ENCODE measurements around the gene PRPF19.

The PRPF19 gene

DNA sequence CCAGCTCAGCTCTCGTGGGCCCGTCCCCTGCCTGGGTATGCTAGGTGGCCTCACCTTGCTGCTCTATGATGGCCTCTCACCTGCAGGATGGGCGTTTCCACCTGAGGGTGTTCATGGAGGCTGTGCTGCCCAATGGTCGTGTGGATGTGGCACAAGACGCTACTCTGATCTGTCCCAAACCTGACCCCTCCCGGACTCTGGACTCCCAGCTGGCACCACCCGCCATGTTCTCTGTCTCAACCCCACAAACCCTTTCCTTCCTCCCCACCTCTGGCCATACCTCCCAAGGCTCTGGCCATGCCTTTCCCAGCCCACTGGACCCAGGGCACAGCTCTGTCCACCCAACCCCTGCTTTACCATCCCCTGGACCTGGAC, 36.9 kb downstream of the PRPF19 start:
- Histone ChIP-seq H3K9me2 (replicated peaks; ENCODE audit: low read depth, low read length) (no peaks in the 10 kb centered on the region), H2AFZ (ENCODE audit: low read length) (no peak overlapping the region), H3K4me1 (ENCODE audit: insufficient read depth, low read length, poor library complexity, severe bottlenecking) (peaks cover 81% of the 10 kb centered on the region), H3K4me3 (ENCODE audit: low read length, poor library complexity, severe bottlenecking) (no peak overlapping the region), H3K9ac (ENCODE audit: low read depth, low read length, poor library complexity, severe bottlenecking) (no peak overlapping the region), H4K20me1 (ENCODE audit: insufficient read depth, low read length, poor library complexity, severe bottlenecking) (no peaks in the 10 kb centered on the region), H3F3A (ENCODE audit: low read depth) (0 out of 2 replicates have a peak, but pooled peaks cover 2% of the 10 kb centered on the region), H3K9me3 (ENCODE audit: insufficient read depth, low read depth, low read length) (no peaks in the 10 kb centered on the region), H3K36me3 (ENCODE audit: insufficient read depth, low read length) (no peaks in the 10 kb centered on the region), H3K4me2 (ENCODE audit: low read depth, low read length, poor library complexity, severe bottlenecking) (no peak overlapping the region), H3K27me3 (ENCODE audit: insufficient read depth, low read length, poor library complexity, severe bottlenecking) (no peaks in the 10 kb centered on the region), H3K79me2 (ENCODE audit: insufficient read depth, low read length) (no peaks in the 10 kb centered on the region)
- no peak for TF ChIP-seq EZH2phosphoT487 (IDR thresholded peaks at IDR 0.05; ENCODE audit: borderline replicate concordance)
- TF ChIP-seq, protein P1, sequence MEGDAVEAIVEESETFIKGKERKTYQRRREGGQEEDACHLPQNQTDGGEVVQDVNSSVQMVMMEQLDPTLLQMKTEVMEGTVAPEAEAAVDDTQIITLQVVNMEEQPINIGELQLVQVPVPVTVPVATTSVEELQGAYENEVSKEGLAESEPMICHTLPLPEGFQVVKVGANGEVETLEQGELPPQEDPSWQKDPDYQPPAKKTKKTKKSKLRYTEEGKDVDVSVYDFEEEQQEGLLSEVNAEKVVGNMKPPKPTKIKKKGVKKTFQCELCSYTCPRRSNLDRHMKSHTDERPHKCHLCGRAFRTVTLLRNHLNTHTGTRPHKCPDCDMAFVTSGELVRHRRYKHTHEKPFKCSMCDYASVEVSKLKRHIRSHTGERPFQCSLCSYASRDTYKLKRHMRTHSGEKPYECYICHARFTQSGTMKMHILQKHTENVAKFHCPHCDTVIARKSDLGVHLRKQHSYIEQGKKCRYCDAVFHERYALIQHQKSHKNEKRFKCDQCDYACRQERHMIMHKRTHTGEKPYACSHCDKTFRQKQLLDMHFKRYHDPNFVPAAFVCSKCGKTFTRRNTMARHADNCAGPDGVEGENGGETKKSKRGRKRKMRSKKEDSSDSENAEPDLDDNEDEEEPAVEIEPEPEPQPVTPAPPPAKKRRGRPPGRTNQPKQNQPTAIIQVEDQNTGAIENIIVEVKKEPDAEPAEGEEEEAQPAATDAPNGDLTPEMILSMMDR (conservative IDR thresholded peaks at IDR 0.05; ENCODE audit: low read length) = no peak

DNA sequence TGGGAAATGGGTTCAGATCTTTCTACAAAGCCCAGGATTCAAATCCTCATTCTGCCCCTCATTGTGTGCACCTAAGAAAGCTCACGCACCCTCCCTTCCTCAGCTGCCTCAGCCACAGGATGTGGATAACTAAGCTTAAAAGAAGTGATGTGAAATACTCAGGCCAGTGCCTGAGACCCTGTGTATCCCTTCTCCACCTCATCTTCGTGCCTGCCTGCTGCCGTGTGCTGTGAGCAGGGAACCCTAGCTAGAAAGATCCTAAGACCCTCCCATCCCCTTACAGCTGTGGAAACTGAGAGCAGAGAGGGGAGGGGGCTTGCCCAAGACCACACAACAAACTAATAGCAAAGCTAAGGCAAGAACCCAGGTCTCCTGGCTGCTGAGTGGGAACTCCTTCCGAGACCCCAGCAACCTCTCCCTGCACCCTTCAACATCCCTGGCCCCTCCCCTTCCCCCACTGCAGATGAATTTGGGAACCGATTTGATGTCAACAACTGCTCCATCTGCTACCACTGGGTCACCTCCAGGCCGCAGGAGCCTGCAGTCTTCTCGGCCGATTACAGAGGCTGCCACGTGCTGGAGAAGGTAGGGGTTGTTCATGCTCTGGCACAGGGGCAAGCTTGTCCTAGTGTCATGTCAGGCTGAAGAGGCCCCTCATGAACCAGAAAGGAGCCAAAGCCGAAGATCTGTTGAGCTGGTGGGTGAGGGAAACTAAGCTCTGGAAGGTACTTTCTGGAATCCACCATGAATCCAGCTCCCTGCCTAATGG, 37.5 kb downstream of the PRPF19 start:
- no peaks in the 10 kb centered on the region for H3K36me3 ChIP-seq (ENCODE audit: insufficient read depth, low read length)
- H3K9ac ChIP-seq (ENCODE audit: low read depth, low read length, poor library complexity, severe bottlenecking) = peak overlapping the region; percentile 30
- H3K4me1 ChIP-seq (ENCODE audit: insufficient read depth, low read length, poor library complexity, severe bottlenecking) = peaks cover 86% of the 10 kb centered on the region
- H2AFZ ChIP-seq (ENCODE audit: low read length) = no peak overlapping the region
- H3K4me3 ChIP-seq (ENCODE audit: low read length, poor library complexity, severe bottlenecking) = no peak overlapping the region
- peaks cover 7% of the 10 kb centered on the region; the same call in 1 of the 2 replicates for H3F3A ChIP-seq (ENCODE audit: low read depth)
- no peaks in the 10 kb centered on the region for H4K20me1 ChIP-seq (ENCODE audit: insufficient read depth, low read length, poor library complexity, severe bottlenecking)
- H3K4me2 ChIP-seq (ENCODE audit: low read depth, low read length, poor library complexity, severe bottlenecking) = peak overlapping the region; percentile 52
- no peaks in the 10 kb centered on the region for H3K9me2 ChIP-seq (replicated peaks; ENCODE audit: low read depth, low read length)
- TF ChIP-seq EZH2phosphoT487 (IDR thresholded peaks at IDR 0.05; ENCODE audit: borderline replicate concordance) = no peak
- TF ChIP-seq, protein P1 (conservative IDR thresholded peaks at IDR 0.05; ENCODE audit: low read length) = no peak
- H3K27me3 ChIP-seq (ENCODE audit: insufficient read depth, low read length, poor library complexity, severe bottlenecking) = no peaks in the 10 kb centered on the region
- H3K9me3 ChIP-seq (ENCODE audit: insufficient read depth, low read depth, low read length) = no peaks in the 10 kb centered on the region
- H3K79me2 ChIP-seq (ENCODE audit: insufficient read depth, low read length) = no peaks in the 10 kb centered on the region

- Histone ChIP-seq H3K4me3 (ENCODE audit: low read length, poor library complexity, severe bottlenecking) (no peak overlapping the region), H4K20me1 (ENCODE audit: insufficient read depth, low read length, poor library complexity, severe bottlenecking) (no peaks in the 10 kb centered on the region), H3K4me2 (ENCODE audit: low read depth, low read length, poor library complexity, severe bottlenecking) (peak overlapping the region; percentile 52), H3K4me1 (ENCODE audit: insufficient read depth, low read length, poor library complexity, severe bottlenecking) (peaks cover 81% of the 10 kb centered on the region), H2AFZ (ENCODE audit: low read length) (no peak overlapping the region), H3K9me2 (replicated peaks; ENCODE audit: low read depth, low read length) (no peaks in the 10 kb centered on the region), H3K9ac (ENCODE audit: low read depth, low read length, poor library complexity, severe bottlenecking) (peak overlapping the region; percentile 30), H3K79me2 (ENCODE audit: insufficient read depth, low read length) (no peaks in the 10 kb centered on the region), H3K36me3 (ENCODE audit: insufficient read depth, low read length) (no peaks in the 10 kb centered on the region), H3K27me3 (ENCODE audit: insufficient read depth, low read length, poor library complexity, severe bottlenecking) (no peaks in the 10 kb centered on the region), H3F3A (ENCODE audit: low read depth) (peaks cover 7% of the 10 kb centered on the region; the same call in 1 of the 2 replicates), H3K9me3 (ENCODE audit: insufficient read depth, low read depth, low read length) (no peaks in the 10 kb centered on the region)
- no peak for TF ChIP-seq EZH2phosphoT487 (IDR thresholded peaks at IDR 0.05; ENCODE audit: borderline replicate concordance)
- TF ChIP-seq, protein P1 (conservative IDR thresholded peaks at IDR 0.05; ENCODE audit: low read length) = no peak
Observed at GRCh38 chr11:60867871-60868681, 38.3 kb downstream of the PRPF19 start.
